ENCODE measurements around the gene RPL19.
"Not testable (repeated sequence)": the region's sequence is repeated elsewhere in the genome, so short reads cannot be mapped to it uniquely, and the experiment has no call there.

RPL19 gene

GRCh38 chr17:39238311-39238972 is 38.4 kb downstream of the RPL19 start:
- H3K4me3 ChIP-seq (ENCODE audit: low read length): no peak overlapping the region
- H3K36me3 ChIP-seq (ENCODE audit: insufficient read depth, low read length): no peaks in the 10 kb centered on the region
- H3K27me3 ChIP-seq (ENCODE audit: insufficient read depth, low read length): peaks cover 5% of the 10 kb centered on the region
- no peak overlapping the region for H2AFZ ChIP-seq (ENCODE audit: low read depth, low read length)
- H3K9me3 ChIP-seq (ENCODE audit: low read length): no peaks in the 10 kb centered on the region
- no peaks in the 10 kb centered on the region for H3K4me1 ChIP-seq (ENCODE audit: insufficient read depth, low read length)

- H3K4me1 ChIP-seq (ENCODE audit: insufficient read depth, low read length): no peaks in the 10 kb centered on the region
- peaks cover 5% of the 10 kb centered on the region for H3K27me3 ChIP-seq (ENCODE audit: insufficient read depth, low read length)
- no peak overlapping the region for H2AFZ ChIP-seq (ENCODE audit: low read depth, low read length)
- no peaks in the 10 kb centered on the region for H3K9me3 ChIP-seq (ENCODE audit: low read length)
- H3K36me3 ChIP-seq (ENCODE audit: insufficient read depth, low read length): no peaks in the 10 kb centered on the region
- H3K4me3 ChIP-seq (ENCODE audit: low read length): no peak overlapping the region
These were observed 39.7 kb downstream of the RPL19 start for GRCh38 chr17:39239640-39240314.

GRCh38 chr17:39240631-39241030 is 40.5 kb downstream of the RPL19 start:
- peaks cover 5% of the 10 kb centered on the region for H3K27me3 ChIP-seq (ENCODE audit: insufficient read depth, low read length)
- no peak overlapping the region for H2AFZ ChIP-seq (ENCODE audit: low read depth, low read length)
- H3K4me3 ChIP-seq (ENCODE audit: low read length): no peak overlapping the region
- no peaks in the 10 kb centered on the region for H3K9me3 ChIP-seq (ENCODE audit: low read length)
- no peaks in the 10 kb centered on the region for H3K4me1 ChIP-seq (ENCODE audit: insufficient read depth, low read length)
- no peaks in the 10 kb centered on the region for H3K36me3 ChIP-seq (ENCODE audit: insufficient read depth, low read length)

- Histone ChIP-seq H3K27me3 (ENCODE audit: insufficient read depth, low read length) (no peaks in the 10 kb centered on the region), H3K9me3 (ENCODE audit: low read length) (no peaks in the 10 kb centered on the region), H3K4me3 (ENCODE audit: low read length) (no peak overlapping the region), H3K36me3 (ENCODE audit: insufficient read depth, low read length) (no peaks in the 10 kb centered on the region), H2AFZ (ENCODE audit: low read depth, low read length) (no peak overlapping the region), H3K4me1 (ENCODE audit: insufficient read depth, low read length) (no peaks in the 10 kb centered on the region)
These were observed 43.1 kb downstream of the RPL19 start for GRCh38 chr17:39243155-39243554.

GRCh38 chr17:39244016-39244599 is 44.0 kb downstream of the RPL19 start:
- Histone ChIP-seq H3K4me3 (ENCODE audit: low read length) (no peak overlapping the region), H3K4me1 (ENCODE audit: insufficient read depth, low read length) (no peaks in the 10 kb centered on the region), H3K36me3 (ENCODE audit: insufficient read depth, low read length) (no peaks in the 10 kb centered on the region), H3K9me3 (ENCODE audit: low read length) (no peaks in the 10 kb centered on the region), H3K27me3 (ENCODE audit: insufficient read depth, low read length) (no peaks in the 10 kb centered on the region), H2AFZ (ENCODE audit: low read depth, low read length) (no peak overlapping the region)

- H3K36me3 ChIP-seq (ENCODE audit: insufficient read depth, low read length): no peaks in the 10 kb centered on the region
- no peaks in the 10 kb centered on the region for H3K4me1 ChIP-seq (ENCODE audit: insufficient read depth, low read length)
- H3K27me3 ChIP-seq (ENCODE audit: insufficient read depth, low read length): no peaks in the 10 kb centered on the region
- H2AFZ ChIP-seq (ENCODE audit: low read depth, low read length): no peak overlapping the region
- no peak overlapping the region for H3K4me3 ChIP-seq (ENCODE audit: low read length)
- H3K9me3 ChIP-seq (ENCODE audit: low read length): no peaks in the 10 kb centered on the region
These were observed 44.8 kb downstream of the RPL19 start for GRCh38 chr17:39244600-39245570.

- H3K9me3 ChIP-seq (ENCODE audit: low read length): no peaks in the 10 kb centered on the region
- no peak overlapping the region for H3K4me3 ChIP-seq (ENCODE audit: low read length)
- peaks cover 1% of the 10 kb centered on the region for H3K36me3 ChIP-seq (ENCODE audit: insufficient read depth, low read length)
- H3K4me1 ChIP-seq (ENCODE audit: insufficient read depth, low read length): no peaks in the 10 kb centered on the region
- no peak overlapping the region for H2AFZ ChIP-seq (ENCODE audit: low read depth, low read length)
- no peaks in the 10 kb centered on the region for H3K27me3 ChIP-seq (ENCODE audit: insufficient read depth, low read length)
These were observed 46.2 kb downstream of the RPL19 start for GRCh38 chr17:39246274-39246673.

- H3K4me3 ChIP-seq (ENCODE audit: low read length); H3K9me3 ChIP-seq (ENCODE audit: low read length); H3K4me1 ChIP-seq (ENCODE audit: insufficient read depth, low read length); H3K27me3 ChIP-seq (ENCODE audit: insufficient read depth, low read length); H2AFZ ChIP-seq (ENCODE audit: low read depth, low read length): not testable (repeated sequence)
- peaks cover 15% of the 10 kb centered on the region for H3K36me3 ChIP-seq (ENCODE audit: insufficient read depth, low read length)
These were observed 50.0 kb downstream of the RPL19 start for GRCh38 chr17:39250076-39250475.

- no peaks in the 10 kb centered on the region for H3K27me3 ChIP-seq (ENCODE audit: insufficient read depth, low read length)
- no peak overlapping the region for H2AFZ ChIP-seq (ENCODE audit: low read depth, low read length)
- H3K36me3 ChIP-seq (ENCODE audit: insufficient read depth, low read length): peaks cover 20% of the 10 kb centered on the region
- no peaks in the 10 kb centered on the region for H3K4me1 ChIP-seq (ENCODE audit: insufficient read depth, low read length)
- H3K9me3 ChIP-seq (ENCODE audit: low read length): no peaks in the 10 kb centered on the region
- H3K4me3 ChIP-seq (ENCODE audit: low read length): no peak overlapping the region
These were observed 51.9 kb downstream of the RPL19 start for GRCh38 chr17:39251997-39252396.

GRCh38 chr17:39252788-39253460 is 52.8 kb downstream of the RPL19 start:
- H3K27me3 ChIP-seq (ENCODE audit: insufficient read depth, low read length): no peaks in the 10 kb centered on the region
- H3K4me1 ChIP-seq (ENCODE audit: insufficient read depth, low read length): no peaks in the 10 kb centered on the region
- no peak overlapping the region for H3K4me3 ChIP-seq (ENCODE audit: low read length)
- no peaks in the 10 kb centered on the region for H3K9me3 ChIP-seq (ENCODE audit: low read length)
- no peak overlapping the region for H2AFZ ChIP-seq (ENCODE audit: low read depth, low read length)
- peaks cover 24% of the 10 kb centered on the region for H3K36me3 ChIP-seq (ENCODE audit: insufficient read depth, low read length)

Data from neuron (in vitro differentiated cells).